MM.1S (cell line): Measurements from ENCODE around the gene ATP2C1.

ENCODE experiments used
- DNase-seq: peaks from one replicate; pipeline ENCODE4 v3.0.0-alpha.2; 2015
- H2AFZ ChIP-seq: fragments of 300-600 bp; sonication (generic); 2 replicates; pipeline ENCODE4 v1.6.0; 2016; ENCODE audit warnings: antibody characterized with exemption, low read length
- H3F3A ChIP-seq: fragments of 300-600 bp; sonication (generic); 2 replicates; pipeline ENCODE4 v1.6.1; 2016; ENCODE audit warnings: mild to moderate bottlenecking, antibody characterized with exemption, low read length, moderate library complexity, mixed read lengths; ENCODE audit not compliant: insufficient read depth
- H3K27ac ChIP-seq: fragments of 300-600 bp; sonication (generic); 2 replicates; pipeline ENCODE4 v1.5.1; 2016; ENCODE audit warnings: mild to moderate bottlenecking, low read length
- H3K27me3 ChIP-seq: fragments of 300-600 bp; sonication (generic); replicated peaks from 2 replicates; pipeline ENCODE4 v1.6.0; 2016; ENCODE audit warnings: low read length; ENCODE audit not compliant: insufficient read depth
- H3K36me3 ChIP-seq: fragments of 300-600 bp; sonication (generic); replicated peaks from 2 replicates; pipeline ENCODE4 v1.6.1; 2016; ENCODE audit warnings: mild to moderate bottlenecking, low read length, mixed read lengths; ENCODE audit not compliant: insufficient read depth
- H3K4me1 ChIP-seq: fragments of 300-600 bp; sonication (generic); 2 replicates; pipeline ENCODE4 v1.6.1; 2016; ENCODE audit warnings: low read length, mixed read lengths
- H3K4me2 ChIP-seq: fragments of 300-600 bp; sonication (generic); 2 replicates; pipeline ENCODE4 v1.6.0; 2016; ENCODE audit warnings: low read depth, low read length
- H3K4me3 ChIP-seq: fragments of 300-600 bp; sonication (generic); 2 replicates; pipeline ENCODE4 v1.5.1; 2016; ENCODE audit warnings: low read length, mixed read lengths
- H3K79me2 ChIP-seq: fragments of 300-600 bp; sonication (generic); 2 replicates; pipeline ENCODE4 v1.6.1; 2016; ENCODE audit warnings: mixed run types, low read length, mixed read lengths
- H3K9ac ChIP-seq: fragments of 300-600 bp; sonication (generic); 2 replicates; pipeline ENCODE4 v1.6.1; 2016; ENCODE audit warnings: low read length, mixed read lengths
- H3K9me2 ChIP-seq: fragments of 300-600 bp; sonication (generic); replicated peaks from 2 replicates; pipeline ENCODE4 v1.6.1; 2016; ENCODE audit warnings: mild to moderate bottlenecking, low read length, mixed read lengths; ENCODE audit not compliant: insufficient read depth
- H3K9me3 ChIP-seq: fragments of 300-600 bp; sonication (generic); replicated peaks from 2 replicates; pipeline ENCODE4 v1.6.1; 2016; ENCODE audit warnings: mild to moderate bottlenecking, low read length, mixed read lengths; ENCODE audit not compliant: insufficient read depth
- H4K20me1 ChIP-seq: fragments of 300-600 bp; sonication (generic); 2 replicates; pipeline ENCODE4 v1.6.1; 2016; ENCODE audit warnings: mild to moderate bottlenecking, low read length, moderate library complexity, mixed read lengths; ENCODE audit not compliant: insufficient read depth
- EZH2 ChIP-seq: fragments of 300-600 bp; sonication (generic); optimal IDR thresholded peaks from 2 replicates; pipeline ENCODE3; 2017; ENCODE audit warnings: low read depth, mild to moderate bottlenecking, antibody characterized with exemption, low read length, mixed read lengths
- EZH2phosphoT487 ChIP-seq: fragments of 300-600 bp; sonication (generic); IDR thresholded peaks from 2 replicates; pipeline ENCODE4 v1.6.1; 2018; ENCODE audit warnings: antibody characterized with exemption, low read length
- TF ChIP-seq, protein P1 (sequence below): fragments of 300-600 bp; sonication (generic); IDR thresholded peaks from 2 replicates; pipeline ENCODE4 v1.5.1; 2016; ENCODE audit warnings: antibody characterized with exemption, low read length, mixed read lengths

The ATP2C1 gene

DNA sequence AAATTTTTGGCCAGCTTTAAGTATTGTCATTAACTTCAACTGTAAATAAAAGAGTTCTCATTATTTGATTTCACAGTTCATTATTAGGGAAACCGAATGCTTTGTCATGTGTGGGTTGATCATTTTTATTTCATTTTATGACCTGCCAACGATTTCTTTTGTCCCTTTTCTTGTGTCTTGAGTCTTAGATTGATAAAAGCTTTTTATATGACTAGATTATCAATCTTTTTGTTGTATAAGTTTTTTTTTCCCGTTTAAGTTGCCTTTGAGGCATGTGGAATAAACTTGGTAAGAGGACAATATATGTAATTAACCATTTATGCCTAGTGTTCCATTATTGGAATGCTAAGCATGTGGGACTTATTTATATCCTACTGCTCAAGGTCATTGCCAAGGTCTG is 62.8 kb downstream of the ATP2C1 start:
- H3K9me3 ChIP-seq: no peaks in the 10 kb centered on the region
- no peak for DNase-seq
- no peak overlapping the region for H3K4me2 ChIP-seq
- H3K4me3 ChIP-seq: no peak overlapping the region
- H3K27me3 ChIP-seq: no peaks in the 10 kb centered on the region
- no peak overlapping the region for H2AFZ ChIP-seq
- H3K9ac ChIP-seq: no peak overlapping the region
- H3K4me1 ChIP-seq: no peaks in the 10 kb centered on the region
- H3K9me2 ChIP-seq: no peaks in the 10 kb centered on the region
- H4K20me1 ChIP-seq: no peaks in the 10 kb centered on the region
- TF ChIP-seq EZH2phosphoT487 (no peak), EZH2 (no peak)
- TF ChIP-seq, protein P1, sequence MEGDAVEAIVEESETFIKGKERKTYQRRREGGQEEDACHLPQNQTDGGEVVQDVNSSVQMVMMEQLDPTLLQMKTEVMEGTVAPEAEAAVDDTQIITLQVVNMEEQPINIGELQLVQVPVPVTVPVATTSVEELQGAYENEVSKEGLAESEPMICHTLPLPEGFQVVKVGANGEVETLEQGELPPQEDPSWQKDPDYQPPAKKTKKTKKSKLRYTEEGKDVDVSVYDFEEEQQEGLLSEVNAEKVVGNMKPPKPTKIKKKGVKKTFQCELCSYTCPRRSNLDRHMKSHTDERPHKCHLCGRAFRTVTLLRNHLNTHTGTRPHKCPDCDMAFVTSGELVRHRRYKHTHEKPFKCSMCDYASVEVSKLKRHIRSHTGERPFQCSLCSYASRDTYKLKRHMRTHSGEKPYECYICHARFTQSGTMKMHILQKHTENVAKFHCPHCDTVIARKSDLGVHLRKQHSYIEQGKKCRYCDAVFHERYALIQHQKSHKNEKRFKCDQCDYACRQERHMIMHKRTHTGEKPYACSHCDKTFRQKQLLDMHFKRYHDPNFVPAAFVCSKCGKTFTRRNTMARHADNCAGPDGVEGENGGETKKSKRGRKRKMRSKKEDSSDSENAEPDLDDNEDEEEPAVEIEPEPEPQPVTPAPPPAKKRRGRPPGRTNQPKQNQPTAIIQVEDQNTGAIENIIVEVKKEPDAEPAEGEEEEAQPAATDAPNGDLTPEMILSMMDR: no peak
- H3K27ac ChIP-seq: no peak overlapping the region
- no peaks in the 10 kb centered on the region for H3F3A ChIP-seq
- 0 out of 2 replicates have a peak, but pooled peaks cover 4% of the 10 kb centered on the region for H3K36me3 ChIP-seq
- H3K79me2 ChIP-seq: no peaks in the 10 kb centered on the region

DNA sequence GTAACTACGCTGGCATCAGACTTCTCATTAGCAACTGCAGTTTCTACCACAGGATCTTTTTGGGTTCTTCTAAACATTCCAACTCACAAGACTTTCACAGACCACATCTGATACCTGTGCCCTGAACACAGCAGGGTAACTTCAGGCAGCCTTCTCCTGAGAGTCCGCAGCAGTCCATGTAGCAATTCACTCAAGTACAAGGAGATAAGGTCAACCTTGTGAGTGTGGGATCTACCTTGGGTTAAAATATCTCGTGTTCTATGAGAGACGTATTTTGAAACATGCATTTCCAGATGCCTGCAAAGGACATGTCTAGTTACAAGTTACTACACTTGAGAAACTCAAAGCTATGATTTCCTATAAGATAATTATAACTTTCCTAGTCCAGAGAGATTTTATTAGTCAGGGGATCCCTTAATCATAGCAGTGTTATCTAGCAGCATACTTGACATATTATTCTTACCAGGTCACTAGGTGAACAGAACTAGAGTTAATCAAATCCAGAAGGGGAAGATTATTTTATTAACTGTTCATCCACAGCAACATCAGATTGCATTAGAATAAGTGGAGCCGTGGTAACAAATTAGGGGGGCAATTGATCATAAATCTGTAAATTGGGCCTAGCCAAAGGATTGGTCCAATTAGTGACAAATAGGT is 66.4 kb downstream of the ATP2C1 start:
- Histone ChIP-seq H4K20me1 (no peaks in the 10 kb centered on the region), H3K27ac (no peak overlapping the region), H3K9me3 (no peaks in the 10 kb centered on the region), H3K4me1 (no peaks in the 10 kb centered on the region), H3K79me2 (no peaks in the 10 kb centered on the region), H2AFZ (no peak overlapping the region), H3K9me2 (no peaks in the 10 kb centered on the region), H3K36me3 (peaks cover 4% of the 10 kb centered on the region; the same call in 1 of the 2 replicates), H3K27me3 (no peaks in the 10 kb centered on the region), H3K4me3 (no peak overlapping the region), H3F3A (no peaks in the 10 kb centered on the region), H3K4me2 (no peak overlapping the region), H3K9ac (no peak overlapping the region)
- TF ChIP-seq EZH2: no peak
- TF ChIP-seq EZH2phosphoT487: no peak
- TF ChIP-seq, protein P1: no peak
- DNase-seq: no peak

DNA sequence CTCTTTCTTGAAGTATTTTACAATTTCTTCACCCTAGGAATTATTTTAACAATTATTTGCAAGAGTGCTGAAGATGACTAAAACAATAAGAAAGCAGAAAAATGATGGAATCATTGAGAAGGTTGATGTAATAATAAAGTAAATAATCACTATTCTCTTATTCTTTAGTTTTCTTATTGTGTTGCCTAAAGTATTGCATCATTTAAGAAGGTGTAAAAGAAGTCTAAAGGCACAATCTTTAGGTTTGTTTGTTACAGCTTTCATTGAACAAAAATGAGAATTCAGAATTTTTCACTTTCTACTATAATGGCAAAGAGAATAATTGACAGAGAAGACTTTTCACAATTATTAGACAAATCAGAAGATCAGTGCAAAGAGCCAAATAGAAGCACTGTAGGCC is 67.6 kb downstream of the ATP2C1 start:
- Histone ChIP-seq H3K9me2 (no peaks in the 10 kb centered on the region), H3K9me3 (no peaks in the 10 kb centered on the region), H3F3A (no peaks in the 10 kb centered on the region), H3K9ac (no peak overlapping the region), H3K4me1 (no peaks in the 10 kb centered on the region), H3K36me3 (peaks cover 4% of the 10 kb centered on the region; the same call in 1 of the 2 replicates), H3K4me3 (no peak overlapping the region), H2AFZ (no peak overlapping the region), H3K79me2 (no peaks in the 10 kb centered on the region), H4K20me1 (no peaks in the 10 kb centered on the region), H3K27ac (no peak overlapping the region), H3K4me2 (no peak overlapping the region), H3K27me3 (no peaks in the 10 kb centered on the region)
- DNase-seq: no peak
- TF ChIP-seq EZH2: no peak
- TF ChIP-seq EZH2phosphoT487: no peak
- TF ChIP-seq, protein P1: no peak
